Measurements from ENCODE around the gene CCDC192. TPM values are rescaled to one million over a fixed set of nuclear protein-coding genes. Genes with fewer than 3 reads are reported as not detected.
A peak's percentile ranks its signal among the peaks of the same experiment; 100 is the strongest.

Gene CCDC192
- total RNA-seq, 6 experiments from 2014 or later = not detected

- ATAC-seq (peak in 1 of 4 donors; percentile 21), DNase-seq (no peak)
- Histone ChIP-seq H3K4me3 (no peak overlapping the region), H3K9me3 (no peaks in the 10 kb centered on the region), H3K27ac (no peak overlapping the region), H3K4me1 (no peaks in the 10 kb centered on the region), H3K36me3 (no peaks in the 10 kb centered on the region), H3K27me3 (no peaks in the 10 kb centered on the region)
- intact Hi-C loops (cut with DNase I) = no loop called here
- no peak for TF ChIP-seq POLR2A (IDR thresholded peaks at IDR 0.05)
- TF ChIP-seq, protein P1, sequence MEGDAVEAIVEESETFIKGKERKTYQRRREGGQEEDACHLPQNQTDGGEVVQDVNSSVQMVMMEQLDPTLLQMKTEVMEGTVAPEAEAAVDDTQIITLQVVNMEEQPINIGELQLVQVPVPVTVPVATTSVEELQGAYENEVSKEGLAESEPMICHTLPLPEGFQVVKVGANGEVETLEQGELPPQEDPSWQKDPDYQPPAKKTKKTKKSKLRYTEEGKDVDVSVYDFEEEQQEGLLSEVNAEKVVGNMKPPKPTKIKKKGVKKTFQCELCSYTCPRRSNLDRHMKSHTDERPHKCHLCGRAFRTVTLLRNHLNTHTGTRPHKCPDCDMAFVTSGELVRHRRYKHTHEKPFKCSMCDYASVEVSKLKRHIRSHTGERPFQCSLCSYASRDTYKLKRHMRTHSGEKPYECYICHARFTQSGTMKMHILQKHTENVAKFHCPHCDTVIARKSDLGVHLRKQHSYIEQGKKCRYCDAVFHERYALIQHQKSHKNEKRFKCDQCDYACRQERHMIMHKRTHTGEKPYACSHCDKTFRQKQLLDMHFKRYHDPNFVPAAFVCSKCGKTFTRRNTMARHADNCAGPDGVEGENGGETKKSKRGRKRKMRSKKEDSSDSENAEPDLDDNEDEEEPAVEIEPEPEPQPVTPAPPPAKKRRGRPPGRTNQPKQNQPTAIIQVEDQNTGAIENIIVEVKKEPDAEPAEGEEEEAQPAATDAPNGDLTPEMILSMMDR (IDR thresholded peaks at IDR 0.05) = no peak
These were observed 285.1 kb downstream of the CCDC192 start for GRCh38 chr5:127988146-127988760.

Other genes starting within 250 kb of the CCDC192 start
- 10 to 100 TPM; 18.5 to 36.9 (median 31.4) TPM for gene PRRC1, start 185.8 kb upstream of the CCDC192 start, total RNA-seq
- gene CTXN3, start 54.3 kb upstream of the CCDC192 start, total RNA-seq = not detected